Sigmoid colon (tissue), 4 donors: Measurements from ENCODE around the gene GRIK4.

Source experiments
- POLR2A ChIP-seq, 2 donors: fragments of 450-650 bp; IDR thresholded peaks; one replicate each; pipeline ENCODE4 v1.6.1; 2016; ENCODE audit warnings: antibody characterized with exemption in 2 of 2, mild to moderate bottlenecking in 2 of 2, moderate library complexity in 2 of 2
- POLR2AphosphoS5 ChIP-seq, 4 donors: sonication (generic); formaldehyde crosslinking; IDR thresholded peaks; one replicate each; pipeline ENCODE4 v1.6.1; 2017; ENCODE audit warnings: antibody characterized with exemption in 4 of 4
- TF ChIP-seq, protein P1 (sequence below), 4 experiments: fragments of 450-650 bp in 3 of 4; fragments of 200-600 bp in 1 of 4; IDR thresholded peaks; one replicate each; pipeline ENCODE4 v1.5.1; 2016 to 2019; ENCODE audit warnings: antibody characterized with exemption in 4 of 4, mild to moderate bottlenecking in 3 of 4, moderate library complexity in 2 of 4

GRCh38 chr11:120518356-120518755 lies 6.8 kb downstream of the GRIK4 start:
- TF ChIP-seq POLR2AphosphoS5 (IDR thresholded peaks at IDR 0.05) (no peak), POLR2A (IDR thresholded peaks at IDR 0.05) (no peak)
- TF ChIP-seq, protein P1, sequence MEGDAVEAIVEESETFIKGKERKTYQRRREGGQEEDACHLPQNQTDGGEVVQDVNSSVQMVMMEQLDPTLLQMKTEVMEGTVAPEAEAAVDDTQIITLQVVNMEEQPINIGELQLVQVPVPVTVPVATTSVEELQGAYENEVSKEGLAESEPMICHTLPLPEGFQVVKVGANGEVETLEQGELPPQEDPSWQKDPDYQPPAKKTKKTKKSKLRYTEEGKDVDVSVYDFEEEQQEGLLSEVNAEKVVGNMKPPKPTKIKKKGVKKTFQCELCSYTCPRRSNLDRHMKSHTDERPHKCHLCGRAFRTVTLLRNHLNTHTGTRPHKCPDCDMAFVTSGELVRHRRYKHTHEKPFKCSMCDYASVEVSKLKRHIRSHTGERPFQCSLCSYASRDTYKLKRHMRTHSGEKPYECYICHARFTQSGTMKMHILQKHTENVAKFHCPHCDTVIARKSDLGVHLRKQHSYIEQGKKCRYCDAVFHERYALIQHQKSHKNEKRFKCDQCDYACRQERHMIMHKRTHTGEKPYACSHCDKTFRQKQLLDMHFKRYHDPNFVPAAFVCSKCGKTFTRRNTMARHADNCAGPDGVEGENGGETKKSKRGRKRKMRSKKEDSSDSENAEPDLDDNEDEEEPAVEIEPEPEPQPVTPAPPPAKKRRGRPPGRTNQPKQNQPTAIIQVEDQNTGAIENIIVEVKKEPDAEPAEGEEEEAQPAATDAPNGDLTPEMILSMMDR (IDR thresholded peaks at IDR 0.05) = no peak
